CD14-positive monocyte (primary cell): Measurements from ENCODE around the gene ENTPD2. TPM values are rescaled to one million over a fixed set of nuclear protein-coding genes. Genes with fewer than 3 reads are reported as not detected.

ENCODE experiments used
- DNase-seq, 3 donors: peaks; one replicate each; pipeline ENCODE4 v3.0.0-alpha.2; 2011 to 2022
- H2AFZ ChIP-seq: 2 replicates; pipeline ENCODE4 v1.6.0; 2012; ENCODE audit warnings: mild to moderate bottlenecking, low read depth, low read length, inconsistent platforms; ENCODE audit not compliant: insufficient read depth, poor library complexity, severe bottlenecking
- H3K27ac ChIP-seq, 2 donors: 1 replicate in 1 of 2; 2 replicates in 1 of 2; pipeline ENCODE4 v1.5.1; 2012 to 2013; ENCODE audit warnings: low read length in 2 of 2, control low read depth in 1 of 2, inconsistent platforms in 1 of 2, low read depth in 1 of 2, mild to moderate bottlenecking in 1 of 2
- H3K27me3 ChIP-seq, 2 donors: one replicate each; pipeline versions ENCODE4 v1.6.0 to v1.6.1; 2011 to 2013; ENCODE audit warnings: low read length in 2 of 2; ENCODE audit not compliant: control insufficient read depth in 2 of 2, insufficient read depth in 2 of 2
- H3K36me3 ChIP-seq, 2 donors: replicated peaks in 1 of 2; 1 replicate in 1 of 2; 2 replicates in 1 of 2; pipeline versions ENCODE4 v1.5.1 to v1.6.1; 2012 to 2013; ENCODE audit warnings: low read length in 2 of 2, control low read depth in 1 of 2, inconsistent platforms in 1 of 2, mild to moderate bottlenecking in 1 of 2; ENCODE audit not compliant: insufficient read depth in 2 of 2, control insufficient read depth in 1 of 2
- H3K4me1 ChIP-seq, 2 donors: 1 replicate in 1 of 2; 2 replicates in 1 of 2; pipeline versions ENCODE4 v1.5.1 to v1.6.1; 2012 to 2013; ENCODE audit warnings: low read length in 2 of 2, control low read depth in 1 of 2, inconsistent platforms in 1 of 2, mild to moderate bottlenecking in 1 of 2, moderate library complexity in 1 of 2; ENCODE audit not compliant: insufficient read depth in 2 of 2, control insufficient read depth in 1 of 2
- H3K4me2 ChIP-seq: replicated peaks from 2 replicates; pipeline ENCODE3; 2012; ENCODE audit warnings: low read length, moderate library complexity, mild to moderate bottlenecking; ENCODE audit not compliant: poor library complexity, severe bottlenecking; ENCODE audit errors: extremely low read depth
- H3K4me3 ChIP-seq, 3 experiments: fragments of 200-600 bp in 1 of 3; sonication (generic) in 1 of 3; replicated peaks in 1 of 3; 1 replicate in 2 of 3; 2 replicates in 1 of 3; pipeline ENCODE4 v1.5.1; 2011 to 2013; ENCODE audit warnings: low read length in 3 of 3, mild to moderate bottlenecking in 3 of 3, control low read depth in 2 of 3, low read depth in 2 of 3, inconsistent platforms in 1 of 3, moderate library complexity in 1 of 3
- H3K79me2 ChIP-seq: 2 replicates; pipeline ENCODE4 v1.6.0; 2012; ENCODE audit warnings: mild to moderate bottlenecking, control low read depth, inconsistent platforms, low read length, moderate library complexity; ENCODE audit not compliant: insufficient read depth
- H3K9ac ChIP-seq: 2 replicates; pipeline ENCODE4 v1.6.0; 2017; ENCODE audit warnings: low read length, mild to moderate bottlenecking; ENCODE audit not compliant: insufficient read depth, poor library complexity, severe bottlenecking
- H3K9me3 ChIP-seq, 2 donors: replicated peaks in 1 of 2; 1 replicate in 1 of 2; 2 replicates in 1 of 2; pipeline versions ENCODE4 v1.5.1 to v1.6.1; 2012 to 2013; ENCODE audit warnings: low read length in 2 of 2, control low read depth in 1 of 2; ENCODE audit not compliant: control insufficient read depth in 1 of 2, insufficient read depth in 1 of 2
- H4K20me1 ChIP-seq: 2 replicates; pipeline ENCODE4 v1.6.0; 2012; ENCODE audit warnings: mild to moderate bottlenecking, low read length, control low read depth, moderate library complexity; ENCODE audit not compliant: insufficient read depth
- H3K27ac Mint-ChIP-seq, 7 donors: one replicate each; pipeline ENCODE4 v1.8.0; 2020; ENCODE audit warnings: mild to moderate bottlenecking in 7 of 7, mixed read lengths in 7 of 7, moderate library complexity in 6 of 7, inconsistent platforms in 2 of 7
- H3K27me3 Mint-ChIP-seq, 3 donors: one replicate each; pipeline ENCODE4 v1.8.0; 2021 to 2022; ENCODE audit warnings: low read depth in 3 of 3, mild to moderate bottlenecking in 3 of 3, mixed read lengths in 3 of 3, moderate library complexity in 3 of 3, inconsistent platforms in 1 of 3
- H3K36me3 Mint-ChIP-seq, 2 donors: one replicate each; pipeline ENCODE4 v1.8.0; 2020; ENCODE audit warnings: mixed read lengths in 2 of 2, inconsistent platforms in 1 of 2, mild to moderate bottlenecking in 1 of 2
- H3K4me1 Mint-ChIP-seq: one replicate; pipeline ENCODE4 v1.8.0; 2020; ENCODE audit warnings: mild to moderate bottlenecking, mixed read lengths
- H3K4me3 Mint-ChIP-seq, 2 donors: one replicate each; pipeline ENCODE4 v1.8.0; 2020; ENCODE audit warnings: mild to moderate bottlenecking in 2 of 2, mixed read lengths in 2 of 2, moderate library complexity in 1 of 2
- H3K9me3 Mint-ChIP-seq, 7 donors: one replicate each; pipeline ENCODE4 v1.8.0; 2020 to 2022; ENCODE audit warnings: mixed read lengths in 7 of 7, mild to moderate bottlenecking in 6 of 7, moderate library complexity in 6 of 7, inconsistent platforms in 2 of 7
- CTCF ChIP-seq: fragments of 200-600 bp; IDR thresholded peaks from one replicate; pipeline ENCODE4 v1.8.0; 2022; ENCODE audit warnings: antibody characterized with exemption, mild to moderate bottlenecking
- WGBS: methylation state at CpG from one replicate; pipeline ENCODE4 v1.1.5; 2013; ENCODE audit warnings: missing lambda C conversion rate; ENCODE audit not compliant: insufficient coverage; 5-methylcytosine and 5-hydroxymethylcytosine counted together
- intact Hi-C, 2 donors: fragments of 100-400 bp; cut with micrococcal nuclease; formaldehyde crosslinking; loops; one replicate each; pipeline versions ENCODE4 v1.15.0 to v1.15.1; 2023
- polyA plus RNA-seq, 3 donors: library from polyadenylated mRNA; depleted of rRNA in 1 of 3; unstranded in 2 of 3; stranded (reverse) in 1 of 3; fragments of 300-500 nt in 2 of 3; fragments of >200 nt in 1 of 3; fragmentation: Illumina TruSeq in 2 of 3; gene quantifications; 1 replicate in 2 of 3; 2 replicates in 1 of 3; pipeline ENCODE4 v1.2.3, GENCODE V29; 2012 to 2021

The ENTPD2 gene
- polyA plus RNA-seq, 3 donors, result not detected

- no peak for DNase-seq
- Histone ChIP-seq H3K4me1 (peaks cover 21 to 34% of the 10 kb centered on the region in 2 donors), H3K27me3 (no peaks in the 10 kb centered on the region), H3K27ac (no peak overlapping the region), H3K36me3 (peaks cover 15 to 22% of the 10 kb centered on the region in 2 donors), H3K79me2 (peaks cover 34% of the 10 kb centered on the region), H4K20me1 (peaks cover 51% of the 10 kb centered on the region), H2AFZ (no peak overlapping the region), H3K4me3 (no peak overlapping the region), H3K9ac (no peak overlapping the region), H3K9me3 (no peaks in the 10 kb centered on the region), H3K4me2 (no peak overlapping the region)
- Mint-ChIP-seq H3K4me3 (no peak overlapping the region), H3K36me3 (peaks cover 5 to 26% of the 10 kb centered on the region in 2 donors), H3K9me3 (no peaks in the 10 kb centered on the region), H3K27me3 (peaks cover 0 to 2% (median 1%) of the 10 kb centered on the region in 3 donors), H3K4me1 (peaks cover 23% of the 10 kb centered on the region), H3K27ac (no peak overlapping the region)
- intact Hi-C loops, result loop anchor here in 1 of 2 donors (10.0 kb wide), 1 partner anchor 93 kb away; the partner anchor contains the start of genes C8G and FBXW5
- 91% methylated on average over 8 of the region's 10 CpGs for whole genome bisulfite sequencing
- no peak for TF ChIP-seq CTCF
Observed at GRCh38 chr9:137037483-137037882, 16.4 kb downstream of the ENTPD2 start.

- H3K4me3 Mint-ChIP-seq, result no peak overlapping the region
- WGBS, result 83% methylated on average over 4 of the region's 13 CpGs
Observed at GRCh38 chr9:137037035-137037434, 16.8 kb downstream of the ENTPD2 start.

More at GRCh38 chr9:137037035-137037434, 16.8 kb downstream of the ENTPD2 start:
- H3K4me1 Mint-ChIP-seq, result peaks cover 25% of the 10 kb centered on the region
- peaks cover 38% of the 10 kb centered on the region for H3K79me2 ChIP-seq
- no peak overlapping the region for H2AFZ ChIP-seq
- H3K27ac ChIP-seq, result no peak overlapping the region
- peaks cover 26 to 38% of the 10 kb centered on the region in 2 donors for H3K4me1 ChIP-seq
- H3K36me3 ChIP-seq, result peaks cover 15 to 22% of the 10 kb centered on the region in 2 donors
- no peaks in the 10 kb centered on the region for H3K27me3 ChIP-seq
- intact Hi-C loops, result loop anchor here in 1 of 2 donors (10.0 kb wide), 1 partner anchor 92 kb away; the partner anchor contains the start of genes C8G and FBXW5
- no peak overlapping the region for H3K4me2 ChIP-seq
- no peak for DNase-seq
- H3K9me3 Mint-ChIP-seq, result no peaks in the 10 kb centered on the region
- peaks cover 5 to 26% of the 10 kb centered on the region in 2 donors for H3K36me3 Mint-ChIP-seq
- peaks cover 0 to 1% (median 0%) of the 10 kb centered on the region in 3 donors for H3K27me3 Mint-ChIP-seq
- no peak overlapping the region for H3K4me3 ChIP-seq
- TF ChIP-seq CTCF, result no peak
- no peak overlapping the region for H3K9ac ChIP-seq
- H3K27ac Mint-ChIP-seq, result no peak overlapping the region
- no peaks in the 10 kb centered on the region for H3K9me3 ChIP-seq
- H4K20me1 ChIP-seq, result peaks cover 52% of the 10 kb centered on the region
